ENCODE results near the gene CBR3.
A peak's percentile ranks its signal among the peaks of the same experiment; 100 is the strongest.

The CBR3 gene

GRCh38 chr21:36117286-36117741 lies 17.6 kb upstream of the CBR3 start:
- no peak for DNase-seq (ENCODE audit: low read depth)
- TF ChIP-seq CTCF (conservative IDR thresholded peaks at IDR 0.05; ENCODE audit: control insufficient read depth, insufficient read depth, low read depth, low read length), result no peak
- no peak overlapping the region for H3K4me3 ChIP-seq (ENCODE audit: control insufficient read depth, low read depth, low read length)

- TF ChIP-seq CTCF (conservative IDR thresholded peaks at IDR 0.05; ENCODE audit: control insufficient read depth, insufficient read depth, low read depth, low read length), result no peak
Observed at GRCh38 chr21:36120304-36120888, 14.5 kb upstream of the CBR3 start.

GRCh38 chr21:36122977-36123376 lies 11.9 kb upstream of the CBR3 start:
- peak; percentile 28 for TF ChIP-seq CTCF (conservative IDR thresholded peaks at IDR 0.05; ENCODE audit: control insufficient read depth, insufficient read depth, low read depth, low read length)
- DNase-seq (ENCODE audit: low read depth), result no peak
- H3K4me3 ChIP-seq (ENCODE audit: control insufficient read depth, low read depth, low read length), result no peak overlapping the region

More at GRCh38 chr21:36120304-36120888, 14.5 kb upstream of the CBR3 start:
- H3K4me3 ChIP-seq (ENCODE audit: control insufficient read depth, low read depth, low read length), result no peak overlapping the region
- DNase-seq (ENCODE audit: low read depth), result no peak

- no peak for DNase-seq (ENCODE audit: low read depth)
Observed at GRCh38 chr21:36124395-36124794, 10.5 kb upstream of the CBR3 start.

GRCh38 chr21:36125512-36126207 lies 9.2 kb upstream of the CBR3 start:
- TF ChIP-seq CTCF (conservative IDR thresholded peaks at IDR 0.05; ENCODE audit: control insufficient read depth, insufficient read depth, low read depth, low read length), result peak; percentile 95
- H3K4me3 ChIP-seq (ENCODE audit: control insufficient read depth, low read depth, low read length), result no peak overlapping the region
- peak; percentile 61 for DNase-seq (ENCODE audit: low read depth)

More at GRCh38 chr21:36124395-36124794, 10.5 kb upstream of the CBR3 start:
- TF ChIP-seq CTCF (conservative IDR thresholded peaks at IDR 0.05; ENCODE audit: control insufficient read depth, insufficient read depth, low read depth, low read length), result no peak
- no peak overlapping the region for H3K4me3 ChIP-seq (ENCODE audit: control insufficient read depth, low read depth, low read length)

GRCh38 chr21:36126208-36126565 lies 8.7 kb upstream of the CBR3 start:
- DNase-seq (ENCODE audit: low read depth), result no peak
- H3K4me3 ChIP-seq (ENCODE audit: control insufficient read depth, low read depth, low read length), result no peak overlapping the region
- TF ChIP-seq CTCF (conservative IDR thresholded peaks at IDR 0.05; ENCODE audit: control insufficient read depth, insufficient read depth, low read depth, low read length), result no peak

Measured in fibroblast of mammary gland (primary cell).